Kidney (tissue), 14 donors: ENCODE measurements around the gene RPL37A. TPM values are rescaled to one million over a fixed set of nuclear protein-coding genes. Genes with fewer than 3 reads are reported as not detected.

Experiments
- DNase-seq, 5 donors: peaks; one replicate each; pipeline ENCODE4 v3.0.0-alpha.2; 2013 to 2020
- FAIRE-seq: peaks from 2 replicates; lab custom pipeline; 2012; peaks lifted over from hg19 to GRCh38; lab: Jason Lieb, UNC
- H3K27ac ChIP-seq, 2 donors: one replicate each; pipeline ENCODE4 v1.7.0; 2013; ENCODE audit warnings: low read depth in 2 of 2, low read length in 2 of 2, inconsistent platforms in 1 of 2
- H3K27me3 ChIP-seq: one replicate; pipeline ENCODE4 v1.7.1; 2013; ENCODE audit warnings: low read length, inconsistent platforms; ENCODE audit not compliant: control insufficient read depth, insufficient read depth
- H3K36me3 ChIP-seq, 3 donors: one replicate each; pipeline versions ENCODE4 v1.7.0 to v1.7.1; 2013; ENCODE audit warnings: low read length in 3 of 3, control low read depth in 1 of 3, inconsistent platforms in 1 of 3; ENCODE audit not compliant: insufficient read depth in 3 of 3, control insufficient read depth in 2 of 3
- H3K4me1 ChIP-seq, 3 donors: one replicate each; pipeline versions ENCODE4 v1.7.0 to v1.7.1; 2013; ENCODE audit warnings: low read length in 3 of 3, inconsistent platforms in 1 of 3, low read depth in 1 of 3; ENCODE audit not compliant: control insufficient read depth in 2 of 3, insufficient read depth in 2 of 3
- H3K4me3 ChIP-seq, 3 donors: one replicate each; pipeline versions ENCODE4 v1.7.0 to v1.8.1; 2013; ENCODE audit warnings: low read length in 3 of 3, control low read depth in 1 of 3, inconsistent platforms in 1 of 3
- H3K9ac ChIP-seq, 3 donors: one replicate each; pipeline versions ENCODE4 v1.7.0 to v1.7.1; 2013; ENCODE audit warnings: low read length in 3 of 3, control low read depth in 1 of 3, inconsistent platforms in 1 of 3
- H3K9me3 ChIP-seq, 3 donors: one replicate each; pipeline versions ENCODE4 v1.7.0 to v1.7.1; 2013; ENCODE audit warnings: low read length in 3 of 3, control low read depth in 1 of 3, inconsistent platforms in 1 of 3; ENCODE audit not compliant: control insufficient read depth in 2 of 3, insufficient read depth in 1 of 3
- intact Hi-C: fragments of 100-400 bp; cut with DNase I; formaldehyde crosslinking; loops from one replicate; pipeline ENCODE4 v1.11.1; 2022
- polyA plus RNA-seq: library from polyadenylated mRNA; stranded (reverse); fragments of 350-450 nt; fragmentation: Illumina TruSeq; extraction: RNeasy Lipid Tissue Mini Kit (QIAGEN cat#74804); gene quantifications from one replicate; pipeline ENCODE4 v1.2.3, GENCODE V29; 2014; ENCODE audit warnings: low read depth, low replicate concordance; ENCODE audit not compliant: insufficient read depth
- total RNA-seq: library from RNA; stranded (reverse); fragmentation: NEBNext Ultra II Directional; extraction: Animal tissue kit (Norgen Biotek cat#: 25700); gene quantifications from one replicate; pipeline ENCODE4 v1.2.1, GENCODE V29; 2021
- TF ChIP-seq, protein P1 (sequence below): IDR thresholded peaks from 3 replicates; pipeline ENCODE4 v1.5.1; 2012; ENCODE audit warnings: mild to moderate bottlenecking, moderate library complexity, borderline replicate concordance; ENCODE audit not compliant: insufficient read depth; ENCODE audit errors: extremely low read depth
- donor health status: control.
- donor health status: control.
- donor health status: control.
- donor health status: control.
- donor health status: control.
- donor health status: DM: yes; HTN: yes; CAD: no.
- donor health status: Normal renal cell carcinoma (clear cell type).

Gene RPL37A
- total and polyA plus RNA-seq, 2 donors from 2014 or later, result 1,810 to 4,316 TPM

DNA sequence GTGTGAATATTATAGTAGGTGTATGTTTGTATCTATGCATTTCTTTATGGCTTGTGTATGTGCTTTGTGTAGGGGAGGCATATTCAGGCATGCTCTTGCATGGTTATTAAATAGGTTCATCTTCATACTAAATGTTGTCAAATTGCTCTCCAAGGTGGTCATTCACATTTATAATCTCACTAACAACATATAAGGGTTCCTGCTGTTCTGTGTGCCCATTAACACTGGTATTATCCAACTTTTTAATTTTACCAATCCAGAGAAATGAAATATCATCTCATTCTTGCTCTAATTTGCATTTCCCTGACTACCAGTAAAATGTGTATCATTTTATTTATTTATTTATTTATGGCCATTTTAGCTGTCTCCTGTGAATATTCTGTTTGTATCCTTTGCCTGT lies 29.0 kb upstream of the RPL37A start:
- intact Hi-C loops, result no loop called here
- TF ChIP-seq, protein P1, sequence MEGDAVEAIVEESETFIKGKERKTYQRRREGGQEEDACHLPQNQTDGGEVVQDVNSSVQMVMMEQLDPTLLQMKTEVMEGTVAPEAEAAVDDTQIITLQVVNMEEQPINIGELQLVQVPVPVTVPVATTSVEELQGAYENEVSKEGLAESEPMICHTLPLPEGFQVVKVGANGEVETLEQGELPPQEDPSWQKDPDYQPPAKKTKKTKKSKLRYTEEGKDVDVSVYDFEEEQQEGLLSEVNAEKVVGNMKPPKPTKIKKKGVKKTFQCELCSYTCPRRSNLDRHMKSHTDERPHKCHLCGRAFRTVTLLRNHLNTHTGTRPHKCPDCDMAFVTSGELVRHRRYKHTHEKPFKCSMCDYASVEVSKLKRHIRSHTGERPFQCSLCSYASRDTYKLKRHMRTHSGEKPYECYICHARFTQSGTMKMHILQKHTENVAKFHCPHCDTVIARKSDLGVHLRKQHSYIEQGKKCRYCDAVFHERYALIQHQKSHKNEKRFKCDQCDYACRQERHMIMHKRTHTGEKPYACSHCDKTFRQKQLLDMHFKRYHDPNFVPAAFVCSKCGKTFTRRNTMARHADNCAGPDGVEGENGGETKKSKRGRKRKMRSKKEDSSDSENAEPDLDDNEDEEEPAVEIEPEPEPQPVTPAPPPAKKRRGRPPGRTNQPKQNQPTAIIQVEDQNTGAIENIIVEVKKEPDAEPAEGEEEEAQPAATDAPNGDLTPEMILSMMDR, result no peak

DNA sequence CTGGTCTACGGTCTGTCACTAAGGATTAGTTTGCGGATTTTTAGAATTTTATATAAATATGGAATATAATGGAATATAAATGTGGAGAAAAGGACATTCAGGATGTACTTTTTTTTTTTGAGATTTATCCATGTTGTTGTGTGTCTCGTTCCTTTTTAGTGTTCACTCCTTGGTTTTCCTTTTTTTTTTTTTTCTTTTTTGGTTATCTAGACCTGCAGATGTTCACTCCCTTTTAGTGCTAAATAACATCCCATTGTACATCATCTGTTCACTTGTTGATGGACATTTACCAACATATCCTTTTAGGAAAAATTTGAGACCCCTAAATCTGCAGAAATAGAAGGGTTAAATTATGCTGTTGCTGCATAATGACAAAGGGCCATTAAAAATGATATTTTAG lies 25.5 kb upstream of the RPL37A start:
- Histone ChIP-seq H3K27ac (no peak overlapping the region), H3K4me3 (no peak overlapping the region), H3K9me3 (no peaks in the 10 kb centered on the region), H3K9ac (no peak overlapping the region), H3K36me3 (peaks cover 0 to 6% (median 2%) of the 10 kb centered on the region in 3 donors), H3K4me1 (no peaks in the 10 kb centered on the region), H3K27me3 (no peaks in the 10 kb centered on the region)
- FAIRE-seq (no peak), DNase-seq (no peak)
- TF ChIP-seq, protein P1, result no peak
- intact Hi-C loops, result no loop called here

More for the DNA sequence above, 29.0 kb upstream of the RPL37A start:
- H3K36me3 ChIP-seq, result no peaks in the 10 kb centered on the region
- H3K9ac ChIP-seq, result no peak overlapping the region
- no peak overlapping the region for H3K4me3 ChIP-seq
- no peaks in the 10 kb centered on the region for H3K4me1 ChIP-seq
- H3K27ac ChIP-seq, result no peak overlapping the region
- no peak for FAIRE-seq
- H3K9me3 ChIP-seq, result no peaks in the 10 kb centered on the region
- H3K27me3 ChIP-seq, result no peaks in the 10 kb centered on the region
- DNase-seq, result no peak

DNA sequence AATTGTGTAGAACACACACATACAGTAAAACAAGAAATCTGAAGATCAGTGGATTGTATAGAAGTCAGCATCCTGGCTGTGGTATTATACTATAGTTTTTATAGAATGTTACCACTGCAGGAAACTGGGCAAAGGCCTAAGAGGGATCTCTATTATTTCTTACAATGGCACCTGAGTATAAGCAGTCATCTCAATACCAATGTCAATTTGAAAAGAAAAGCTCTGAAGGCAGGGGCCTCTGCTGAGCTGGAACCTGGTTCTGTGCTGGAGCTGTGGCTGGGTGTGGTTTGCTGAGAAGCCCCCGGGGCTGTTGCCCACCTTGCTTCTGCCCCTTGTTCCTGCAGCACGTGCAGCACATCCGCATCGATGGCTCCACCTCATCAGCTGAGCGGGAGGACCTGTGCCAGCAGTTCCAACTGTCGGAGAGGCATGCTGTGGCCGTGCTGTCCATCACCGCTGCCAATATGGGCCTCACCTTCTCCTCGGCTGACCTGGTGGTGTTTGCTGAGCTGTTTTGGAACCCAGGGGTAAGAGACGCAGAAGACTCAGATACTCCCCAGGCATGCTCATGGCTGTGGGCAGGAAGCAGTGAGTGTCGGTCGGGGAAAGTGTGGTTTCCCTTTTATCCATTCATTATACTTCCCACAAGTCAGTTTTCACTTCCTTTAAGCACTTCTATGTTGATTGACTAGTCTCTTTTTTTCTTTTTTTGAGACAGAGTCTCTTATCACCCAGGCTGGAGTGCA lies 23.5 kb upstream of the RPL37A start:
- intact Hi-C loops, result no loop called here
- Histone ChIP-seq H3K4me3 (no peak overlapping the region), H3K4me1 (no peaks in the 10 kb centered on the region), H3K9ac (no peak overlapping the region), H3K27me3 (no peaks in the 10 kb centered on the region), H3K36me3 (peaks cover 2 to 13% (median 8%) of the 10 kb centered on the region in 3 donors), H3K9me3 (no peaks in the 10 kb centered on the region), H3K27ac (no peak overlapping the region)
- TF ChIP-seq, protein P1, result no peak
- DNase-seq (peak in 1 of 5 donors; percentile 68), FAIRE-seq (no peak)

DNA sequence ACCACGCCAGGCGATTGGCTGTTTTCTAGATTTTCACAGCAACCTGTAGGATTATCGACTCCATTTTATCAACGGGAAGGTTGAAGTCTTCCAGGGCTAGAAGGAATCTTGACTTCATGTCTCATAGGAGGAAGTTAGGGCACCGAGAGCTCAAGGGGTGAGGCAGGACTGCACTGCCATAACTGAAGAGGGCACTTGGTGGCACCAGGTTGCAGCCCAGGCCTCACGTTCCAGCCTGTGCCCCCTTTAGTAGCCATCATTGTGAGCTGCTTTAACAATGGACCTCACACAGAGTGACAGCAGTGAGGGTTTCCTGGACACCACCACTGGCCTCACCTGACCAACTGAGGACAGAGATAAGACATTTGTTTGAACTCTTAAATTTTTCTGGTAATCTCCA lies 22.9 kb upstream of the RPL37A start:
- DNase-seq (no peak), FAIRE-seq (no peak)
- Histone ChIP-seq H3K4me3 (no peak overlapping the region), H3K9me3 (no peaks in the 10 kb centered on the region), H3K4me1 (no peaks in the 10 kb centered on the region), H3K27me3 (no peaks in the 10 kb centered on the region), H3K9ac (no peak overlapping the region), H3K27ac (no peak overlapping the region), H3K36me3 (peaks cover 2 to 13% (median 8%) of the 10 kb centered on the region in 3 donors)
- TF ChIP-seq, protein P1, result no peak
- intact Hi-C loops, result no loop called here
